ENCODE measurements around the gene EVA1A.

GRCh38 chr2:75570948-75571729 lies 10.4 kb upstream of the EVA1A start:
- TF ChIP-seq EZH2 (IDR thresholded peaks at IDR 0.05; ENCODE audit: low read depth, unreplicated experiment): no peak
- TF ChIP-seq REST (IDR thresholded peaks at IDR 0.05; ENCODE audit: unreplicated experiment): no peak
- TF ChIP-seq CTCF (conservative IDR thresholded peaks at IDR 0.05; ENCODE audit: low read depth in 2 of 2): no peak
- no peak for TF ChIP-seq EZH2phosphoT487 (IDR thresholded peaks at IDR 0.05; ENCODE audit: unreplicated experiment)
- TF ChIP-seq ZNF331 (CRISPR knock-in tag; IDR thresholded peaks at IDR 0.05; ENCODE audit: low read depth): no peak
- no peak for TF ChIP-seq POLR2AphosphoS5 (IDR thresholded peaks at IDR 0.05; ENCODE audit: low read depth)
- TF ChIP-seq, protein P1, sequence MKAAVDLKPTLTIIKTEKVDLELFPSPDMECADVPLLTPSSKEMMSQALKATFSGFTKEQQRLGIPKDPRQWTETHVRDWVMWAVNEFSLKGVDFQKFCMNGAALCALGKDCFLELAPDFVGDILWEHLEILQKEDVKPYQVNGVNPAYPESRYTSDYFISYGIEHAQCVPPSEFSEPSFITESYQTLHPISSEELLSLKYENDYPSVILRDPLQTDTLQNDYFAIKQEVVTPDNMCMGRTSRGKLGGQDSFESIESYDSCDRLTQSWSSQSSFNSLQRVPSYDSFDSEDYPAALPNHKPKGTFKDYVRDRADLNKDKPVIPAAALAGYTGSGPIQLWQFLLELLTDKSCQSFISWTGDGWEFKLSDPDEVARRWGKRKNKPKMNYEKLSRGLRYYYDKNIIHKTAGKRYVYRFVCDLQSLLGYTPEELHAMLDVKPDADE (IDR thresholded peaks at IDR 0.05): no peak
- TF ChIP-seq ZNF114 (CRISPR knock-in tag; IDR thresholded peaks at IDR 0.05): no peak
- TF ChIP-seq CREB1 (CRISPR knock-in tag; IDR thresholded peaks at IDR 0.05; ENCODE audit: low read depth): no peak
- TF ChIP-seq JUNB (IDR thresholded peaks at IDR 0.05; ENCODE audit: unreplicated experiment): no peak
- no peak for TF ChIP-seq STAT1 (IDR thresholded peaks at IDR 0.05; ENCODE audit: unreplicated experiment)
